ENCODE measurements around the gene TTLL3. TPM values are rescaled to one million over a fixed set of nuclear protein-coding genes. Genes with fewer than 3 reads are reported as not detected.

Gene TTLL3
- polyA plus RNA-seq, 1 of the 3 experiments (the other 2 are of a cell fraction) = 41.6 TPM

GRCh38 chr3:9834520-9835380 is 24.7 kb downstream of the TTLL3 start:
- Histone ChIP-seq H3K4me3 (ENCODE audit: low read depth in 2 of 2, low read length in 1 of 2) (no peak overlapping the region), H3K36me3 (replicated peaks in 1 of 2; ENCODE audit: control insufficient read depth in 1 of 2, insufficient read depth in 2 of 2, low read length in 1 of 2) (peaks cover 11 to 20% of the 10 kb centered on the region in 2 experiments), H2AFZ (ENCODE audit: low read depth) (no peak overlapping the region), H3K9me2 (no peaks in the 10 kb centered on the region), H3K9me3 (no peaks in the 10 kb centered on the region), H3K4me2 (no peak overlapping the region), H3K27ac (ENCODE audit: low read depth in 2 of 2, low read length in 1 of 2) (no peak overlapping the region), H3K4me1 (ENCODE audit: control insufficient read depth in 1 of 2, insufficient read depth in 2 of 2, low read depth in 1 of 2, low read length in 1 of 2) (no peaks in the 10 kb centered on the region), H3F3A (replicated peaks; ENCODE audit: insufficient read depth) (no peaks in the 10 kb centered on the region), H3K79me2 (ENCODE audit: insufficient read depth) (no peaks in the 10 kb centered on the region), H3K9ac (no peak overlapping the region), H4K20me1 (ENCODE audit: insufficient read depth) (no peaks in the 10 kb centered on the region), H3K27me3 (ENCODE audit: insufficient read depth) (no peaks in the 10 kb centered on the region)
- no peak for DNase-seq
- POLR2A ChIA-PET = no interaction called here
- TF ChIP-seq TAF1 (IDR thresholded peaks at IDR 0.05; ENCODE audit: borderline replicate concordance, low read depth, low read length) (no peak), FOXM1 (IDR thresholded peaks at IDR 0.05; ENCODE audit: low read depth) (no peak), REST (IDR thresholded peaks at IDR 0.05; ENCODE audit: low read depth, low read length) (no peak), SMC3 (IDR thresholded peaks at IDR 0.05; ENCODE audit: low read depth, low read length) (no peak), MAX (IDR thresholded peaks at IDR 0.05; ENCODE audit: low read depth) (no peak), FOSL2 (IDR thresholded peaks at IDR 0.05; ENCODE audit: borderline replicate concordance, low read depth) (no peak), POLR2AphosphoS5 (IDR thresholded peaks at IDR 0.05; ENCODE audit: low read depth, low read length) (no peak), GATA2 (CRISPR knock-in tag; IDR thresholded peaks at IDR 0.05) (no peak), EZH2phosphoT487 (IDR thresholded peaks at IDR 0.05; ENCODE audit: borderline replicate concordance, low read depth) (no peak), FOXJ3 (CRISPR knock-in tag; IDR thresholded peaks at IDR 0.05) (no peak), TEAD4 (IDR thresholded peaks at IDR 0.05; ENCODE audit: borderline replicate concordance, insufficient read depth) (no peak), GABPA (IDR thresholded peaks at IDR 0.05; ENCODE audit: low read depth) (no peak), SIN3A (IDR thresholded peaks at IDR 0.05; ENCODE audit: borderline replicate concordance, low read depth, low read length) (no peak), RCOR1 (IDR thresholded peaks at IDR 0.05; ENCODE audit: low read length) (no peak)
- 89% methylated on average over 15 of the region's 18 CpGs for WGBS (ENCODE audit: low lambda C conversion rate)
- CTCF ChIA-PET = interaction anchor here (0.8 to 1.8 kb wide), 2 partner anchors 8 to 14 kb away, joined by 3 to 4 read pairs; no protein-coding TSS in a partner anchor
